DOHH2 (cell line): ENCODE results near the gene TRIM41.

ENCODE experiments used
- EZH2phosphoT487 ChIP-seq: fragments of 200-600 bp; sonication (generic); IDR thresholded peaks from 2 replicates; pipeline ENCODE4 v1.6.1; 2017; ENCODE audit warnings: borderline replicate concordance, mild to moderate bottlenecking, antibody characterized with exemption, low read length, moderate library complexity, mixed read lengths
- TF ChIP-seq, protein P1 (sequence below): fragments of 200-600 bp; sonication (generic); IDR thresholded peaks from one replicate; pipeline ENCODE4 v1.5.1; 2014; ENCODE audit warnings: antibody characterized with exemption, mild to moderate bottlenecking, low read depth, low read length; ENCODE audit not compliant: poor library complexity, severe bottlenecking

DNA sequence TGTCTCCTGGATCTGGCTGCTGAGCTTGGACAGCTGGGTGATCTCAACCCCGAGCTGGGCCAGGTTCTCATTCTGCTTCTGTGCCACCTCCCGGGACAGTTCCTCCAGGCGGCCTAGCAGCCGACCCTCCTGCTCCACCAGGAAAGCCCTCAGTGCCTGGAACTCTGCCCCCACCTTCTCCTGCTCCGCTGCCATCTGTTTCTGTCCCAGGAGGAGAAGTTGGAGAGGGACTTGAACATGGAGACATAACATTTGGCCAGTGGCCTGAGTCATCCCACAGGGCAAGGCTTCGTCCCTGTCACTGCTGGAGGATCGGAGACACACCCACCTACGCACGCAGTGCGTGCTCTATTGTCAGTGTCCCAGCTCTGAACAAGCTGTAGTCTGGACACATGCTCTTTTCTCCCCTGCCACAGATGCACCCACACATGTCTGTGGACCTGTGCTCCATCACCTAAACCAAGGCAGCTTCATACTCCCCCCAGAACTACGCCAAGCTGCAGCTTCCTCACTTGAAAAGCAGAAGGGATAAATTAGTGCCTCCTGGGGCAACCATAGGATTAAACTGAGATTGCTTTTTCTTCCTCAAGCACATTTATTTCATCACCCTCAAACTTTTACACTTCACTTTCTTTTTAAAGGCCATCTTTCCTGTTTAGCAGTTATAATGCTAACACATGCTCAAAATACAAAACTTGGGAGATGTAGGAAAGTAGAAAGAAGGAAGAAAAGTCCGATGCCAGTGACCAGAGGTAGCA lies 23.0 kb upstream of the TRIM41 start:
- TF ChIP-seq, protein P1, sequence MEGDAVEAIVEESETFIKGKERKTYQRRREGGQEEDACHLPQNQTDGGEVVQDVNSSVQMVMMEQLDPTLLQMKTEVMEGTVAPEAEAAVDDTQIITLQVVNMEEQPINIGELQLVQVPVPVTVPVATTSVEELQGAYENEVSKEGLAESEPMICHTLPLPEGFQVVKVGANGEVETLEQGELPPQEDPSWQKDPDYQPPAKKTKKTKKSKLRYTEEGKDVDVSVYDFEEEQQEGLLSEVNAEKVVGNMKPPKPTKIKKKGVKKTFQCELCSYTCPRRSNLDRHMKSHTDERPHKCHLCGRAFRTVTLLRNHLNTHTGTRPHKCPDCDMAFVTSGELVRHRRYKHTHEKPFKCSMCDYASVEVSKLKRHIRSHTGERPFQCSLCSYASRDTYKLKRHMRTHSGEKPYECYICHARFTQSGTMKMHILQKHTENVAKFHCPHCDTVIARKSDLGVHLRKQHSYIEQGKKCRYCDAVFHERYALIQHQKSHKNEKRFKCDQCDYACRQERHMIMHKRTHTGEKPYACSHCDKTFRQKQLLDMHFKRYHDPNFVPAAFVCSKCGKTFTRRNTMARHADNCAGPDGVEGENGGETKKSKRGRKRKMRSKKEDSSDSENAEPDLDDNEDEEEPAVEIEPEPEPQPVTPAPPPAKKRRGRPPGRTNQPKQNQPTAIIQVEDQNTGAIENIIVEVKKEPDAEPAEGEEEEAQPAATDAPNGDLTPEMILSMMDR, result no peak
- TF ChIP-seq EZH2phosphoT487, result no peak
